ENCODE data around the gene ARNT2. TPM values are rescaled to one million over a fixed set of nuclear protein-coding genes. Genes with fewer than 3 reads are reported as not detected.

Gene ARNT2
- total and polyA plus RNA-seq, 4 donors = 2.0 to 12.2 (median 5.5) TPM

DNA sequence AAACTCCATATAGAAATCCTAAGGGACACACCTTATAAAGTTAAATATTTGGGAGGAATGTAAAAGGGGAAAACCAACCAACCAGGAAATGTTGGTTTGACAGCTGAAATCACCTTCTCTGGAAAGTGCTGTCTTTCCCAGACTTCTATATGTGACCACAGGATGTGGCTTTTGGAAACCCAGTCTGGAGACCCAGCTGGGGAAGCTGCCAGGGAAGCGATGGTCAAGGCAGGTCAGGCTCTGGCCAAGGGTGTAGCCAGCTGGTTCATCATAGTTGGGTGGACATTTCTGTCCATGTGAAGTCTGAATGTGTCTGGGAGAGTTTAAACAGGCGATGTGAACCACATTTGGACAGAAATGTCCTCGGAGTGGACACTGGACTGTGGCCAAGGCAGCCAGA, 73.9 kb downstream of the ARNT2 start:
- no peaks in the 10 kb centered on the region for H3K27me3 ChIP-seq (ENCODE audit: control insufficient read depth in 3 of 3, insufficient read depth in 3 of 3, low read length in 2 of 3)
- peaks cover 0 to 16% (median 5%) of the 10 kb centered on the region in 5 donors for H3K4me1 ChIP-seq (ENCODE audit: control insufficient read depth in 5 of 5, insufficient read depth in 5 of 5, low read length in 5 of 5)
- H3K9ac ChIP-seq (ENCODE audit: insufficient read depth in 1 of 2, low read length in 2 of 2) = no peak overlapping the region
- peaks cover 0 to 4% (median 0%) of the 10 kb centered on the region in 4 donors for H3K9me3 ChIP-seq (ENCODE audit: control insufficient read depth in 4 of 4, insufficient read depth in 3 of 4, low read length in 3 of 4)
- 81 to 89% methylated on average over 3 of the region's 3 CpGs for WGBS, 2 donors
- DNase-seq (no peak), ATAC-seq (ENCODE audit: insufficient read depth, low FRiP score) (no peak)
- TF ChIP-seq, protein P1, sequence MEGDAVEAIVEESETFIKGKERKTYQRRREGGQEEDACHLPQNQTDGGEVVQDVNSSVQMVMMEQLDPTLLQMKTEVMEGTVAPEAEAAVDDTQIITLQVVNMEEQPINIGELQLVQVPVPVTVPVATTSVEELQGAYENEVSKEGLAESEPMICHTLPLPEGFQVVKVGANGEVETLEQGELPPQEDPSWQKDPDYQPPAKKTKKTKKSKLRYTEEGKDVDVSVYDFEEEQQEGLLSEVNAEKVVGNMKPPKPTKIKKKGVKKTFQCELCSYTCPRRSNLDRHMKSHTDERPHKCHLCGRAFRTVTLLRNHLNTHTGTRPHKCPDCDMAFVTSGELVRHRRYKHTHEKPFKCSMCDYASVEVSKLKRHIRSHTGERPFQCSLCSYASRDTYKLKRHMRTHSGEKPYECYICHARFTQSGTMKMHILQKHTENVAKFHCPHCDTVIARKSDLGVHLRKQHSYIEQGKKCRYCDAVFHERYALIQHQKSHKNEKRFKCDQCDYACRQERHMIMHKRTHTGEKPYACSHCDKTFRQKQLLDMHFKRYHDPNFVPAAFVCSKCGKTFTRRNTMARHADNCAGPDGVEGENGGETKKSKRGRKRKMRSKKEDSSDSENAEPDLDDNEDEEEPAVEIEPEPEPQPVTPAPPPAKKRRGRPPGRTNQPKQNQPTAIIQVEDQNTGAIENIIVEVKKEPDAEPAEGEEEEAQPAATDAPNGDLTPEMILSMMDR (IDR thresholded peaks at IDR 0.05; ENCODE audit: control extremely low read depth, extremely low read depth) = no peak
- H3K36me3 ChIP-seq (ENCODE audit: control insufficient read depth in 4 of 4, insufficient read depth in 4 of 4, low read length in 4 of 4) = peaks cover 0 to 36% (median 12%) of the 10 kb centered on the region in 4 donors
- no peak overlapping the region for H3K4me3 ChIP-seq
- no peak overlapping the region for H3K27ac ChIP-seq (ENCODE audit: low read depth in 1 of 2, low read length in 1 of 2)

DNA sequence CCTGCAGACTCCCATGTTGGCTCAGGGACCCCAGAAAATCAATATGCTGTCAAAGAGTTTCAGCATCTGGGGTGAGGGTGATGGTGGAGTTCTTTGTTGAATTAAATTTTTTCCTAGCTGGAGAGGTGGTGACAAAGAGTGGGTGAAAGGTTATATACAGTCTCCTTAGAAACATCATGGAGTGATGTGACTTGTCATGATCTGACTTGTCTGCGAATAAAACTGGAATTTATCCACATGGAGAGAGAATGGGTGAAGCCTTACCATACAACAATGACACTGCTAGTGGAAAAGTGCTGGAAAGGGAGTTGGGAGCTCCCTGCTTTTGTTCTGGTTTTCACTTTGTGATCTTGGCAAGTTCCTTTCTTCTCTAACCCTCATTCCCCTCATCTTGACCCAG, 75.0 kb downstream of the ARNT2 start:
- H3K9ac ChIP-seq (ENCODE audit: insufficient read depth in 1 of 2, low read length in 2 of 2) = no peak overlapping the region
- no peak overlapping the region for H3K27ac ChIP-seq (ENCODE audit: low read depth in 1 of 2, low read length in 1 of 2)
- TF ChIP-seq, protein P1 (IDR thresholded peaks at IDR 0.05; ENCODE audit: control extremely low read depth, extremely low read depth) = no peak
- WGBS, 2 donors = 89 to 92% methylated on average over 1 of the region's 1 CpG
- H3K36me3 ChIP-seq (ENCODE audit: control insufficient read depth in 4 of 4, insufficient read depth in 4 of 4, low read length in 4 of 4) = peaks cover 0 to 29% (median 12%) of the 10 kb centered on the region in 4 donors
- peaks cover 0 to 4% (median 0%) of the 10 kb centered on the region in 4 donors for H3K9me3 ChIP-seq (ENCODE audit: control insufficient read depth in 4 of 4, insufficient read depth in 3 of 4, low read length in 3 of 4)
- peaks cover 0 to 28% (median 7%) of the 10 kb centered on the region in 5 donors for H3K4me1 ChIP-seq (ENCODE audit: control insufficient read depth in 5 of 5, insufficient read depth in 5 of 5, low read length in 5 of 5)
- DNase-seq (no peak), ATAC-seq (ENCODE audit: insufficient read depth, low FRiP score) (no peak)
- H3K27me3 ChIP-seq (ENCODE audit: control insufficient read depth in 3 of 3, insufficient read depth in 3 of 3, low read length in 2 of 3) = no peaks in the 10 kb centered on the region
- H3K4me3 ChIP-seq = no peak overlapping the region

DNA sequence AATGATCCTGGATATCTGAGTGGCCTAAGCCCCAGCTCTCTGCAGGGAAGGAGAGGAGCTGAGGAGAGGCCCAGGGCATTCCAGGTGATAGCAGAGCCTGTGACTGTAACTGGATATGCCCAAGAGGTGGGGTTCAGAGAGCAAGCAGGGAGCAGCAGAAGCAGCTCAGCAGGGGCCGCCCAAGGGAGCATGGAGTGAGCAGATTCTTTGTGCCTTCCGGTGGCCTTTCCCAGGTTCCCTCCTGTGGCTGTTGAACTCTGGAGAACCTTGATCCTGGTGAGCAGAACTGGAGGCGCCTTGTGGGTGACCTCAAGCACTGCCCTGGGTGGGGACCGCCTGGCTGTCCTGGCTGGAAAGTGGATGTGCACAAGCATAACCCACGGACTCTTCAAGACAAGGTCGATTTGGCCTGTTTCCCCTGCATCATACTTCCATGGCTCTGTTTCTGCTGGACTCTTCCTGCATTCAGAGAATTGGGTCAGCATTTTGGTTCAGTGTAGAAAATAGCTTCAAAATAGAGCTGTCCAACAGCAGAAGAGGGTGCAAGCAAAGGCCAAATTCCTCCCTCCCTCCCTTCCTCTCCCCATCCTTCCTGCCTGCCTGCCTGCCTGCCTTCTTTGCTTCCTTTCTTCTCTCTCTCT, 76.1 kb downstream of the ARNT2 start:
- H3K27ac ChIP-seq (ENCODE audit: low read depth in 1 of 2, low read length in 1 of 2) = peak overlapping the region; percentile 27 to 60
- TF ChIP-seq, protein P1 (IDR thresholded peaks at IDR 0.05; ENCODE audit: control extremely low read depth, extremely low read depth) = no peak
- peak in 2 of 3 donors; percentile 15 to 37 for DNase-seq
- ATAC-seq (ENCODE audit: insufficient read depth, low FRiP score) = no peak
- peaks cover 0 to 20% (median 7%) of the 10 kb centered on the region in 4 donors for H3K36me3 ChIP-seq (ENCODE audit: control insufficient read depth in 4 of 4, insufficient read depth in 4 of 4, low read length in 4 of 4)
- peaks cover 5 to 39% (median 15%) of the 10 kb centered on the region in 5 donors for H3K4me1 ChIP-seq (ENCODE audit: control insufficient read depth in 5 of 5, insufficient read depth in 5 of 5, low read length in 5 of 5)
- no peaks in the 10 kb centered on the region for H3K27me3 ChIP-seq (ENCODE audit: control insufficient read depth in 3 of 3, insufficient read depth in 3 of 3, low read length in 2 of 3)
- H3K9ac ChIP-seq (ENCODE audit: insufficient read depth in 1 of 2, low read length in 2 of 2) = no peak overlapping the region
- H3K9me3 ChIP-seq (ENCODE audit: control insufficient read depth in 4 of 4, insufficient read depth in 3 of 4, low read length in 3 of 4) = peaks cover 0 to 1% (median 0%) of the 10 kb centered on the region in 4 donors
- 78 to 90% methylated on average over 6 of the region's 6 CpGs for WGBS, 2 donors
- H3K4me3 ChIP-seq = no peak overlapping the region
